Upper lobe of left lung (tissue), 6 donors: ENCODE data around the gene HECTD4. TPM values are rescaled to one million over a fixed set of nuclear protein-coding genes. Genes with fewer than 3 reads are reported as not detected.

ENCODE experiments used
- ATAC-seq, 2 donors: fragments of 200-7000 bp; cut with Tn5 transposase; one replicate each; pipeline ENCODE4 v1.9.1; 2022; ENCODE audit warnings: mild to moderate bottlenecking in 2 of 2, moderate library complexity in 2 of 2; ENCODE audit not compliant: low FRiP score in 2 of 2
- DNase-seq, 2 donors: peaks; one replicate each; pipeline ENCODE4 v3.0.0-alpha.2; 2019 to 2020
- H3K27ac ChIP-seq, 4 donors: fragments of 200-600 bp; sonication (generic); one replicate each; pipeline ENCODE4 v1.5.1; 2016 to 2019
- H3K27me3 ChIP-seq, 4 donors: fragments of 200-600 bp; sonication (generic); one replicate each; pipeline ENCODE4 v1.5.1; 2017 to 2019
- H3K36me3 ChIP-seq, 4 donors: fragments of 200-600 bp; sonication (generic); one replicate each; pipeline ENCODE4 v1.5.1; 2016 to 2019
- H3K4me1 ChIP-seq, 4 donors: fragments of 200-600 bp; sonication (generic); one replicate each; pipeline ENCODE4 v1.5.1; 2018 to 2019
- H3K4me3 ChIP-seq, 4 donors: fragments of 200-600 bp; sonication (generic); one replicate each; pipeline ENCODE4 v1.5.1; 2017 to 2019; ENCODE audit warnings: mild to moderate bottlenecking in 2 of 4, moderate library complexity in 1 of 4
- H3K9me3 ChIP-seq, 4 donors: fragments of 200-600 bp; sonication (generic); one replicate each; pipeline ENCODE4 v1.5.1; 2018 to 2019
- CTCF ChIP-seq, 6 experiments: fragments of 450-650 bp in 4 of 6; fragments of 200-600 bp in 2 of 6; sonication (generic) in 2 of 6; IDR thresholded peaks; one replicate each; pipeline ENCODE4 v1.5.1; 2016 to 2019; ENCODE audit warnings: antibody characterized with exemption in 6 of 6
- EP300 ChIP-seq, 4 donors: sonication (generic); formaldehyde crosslinking; IDR thresholded peaks; one replicate each; pipeline ENCODE4 v1.5.1; 2017; ENCODE audit warnings: antibody characterized with exemption in 4 of 4, control low read depth in 2 of 4
- POLR2A ChIP-seq, 4 donors: fragments of 450-650 bp; IDR thresholded peaks; one replicate each; pipeline ENCODE4 v1.5.1; 2016 to 2017; ENCODE audit warnings: antibody characterized with exemption in 4 of 4, mild to moderate bottlenecking in 2 of 4
- POLR2AphosphoS5 ChIP-seq, 2 donors: sonication (generic); formaldehyde crosslinking; IDR thresholded peaks; one replicate each; pipeline ENCODE4 v1.5.1; 2017; ENCODE audit warnings: antibody characterized with exemption in 2 of 2
- WGBS, 2 donors: methylation state at CpG; one replicate each; pipeline ENCODE4 v1.1.5; 2017 to 2018; 5-methylcytosine and 5-hydroxymethylcytosine counted together
- total RNA-seq, 6 donors: library from RNA; depleted of rRNA in 4 of 6; stranded (reverse); fragments of >200 nt in 4 of 6; gene quantifications; one replicate each; pipeline versions ENCODE4 v1.1.0 to v1.2.1, GENCODE V29; 2016 to 2021
- donor health status: DM: no; HTN: no; CAD: no; lungs with moderate emphysema.
- donor health status: DM: no; HTN: yes; CAD: no; lungs with severe emphysema.

HECTD4 gene
- total RNA-seq, 6 donors from 2014 or later, result 34.1 to 196 (median 50.0) TPM

GRCh38 chr12:112425582-112426382, 43.6 kb upstream of the HECTD4 start:
- Histone ChIP-seq H3K4me1 (peaks cover 10 to 30% (median 14%) of the 10 kb centered on the region in 4 donors), H3K4me3 (no peak overlapping the region), H3K36me3 (peaks cover 0 to 5% (median 0%) of the 10 kb centered on the region in 4 donors), H3K27ac (no peak overlapping the region), H3K27me3 (no peaks in the 10 kb centered on the region), H3K9me3 (no peaks in the 10 kb centered on the region)
- TF ChIP-seq POLR2AphosphoS5 (IDR thresholded peaks at IDR 0.05) (no peak), EP300 (IDR thresholded peaks at IDR 0.05) (no peak), POLR2A (IDR thresholded peaks at IDR 0.05) (no peak), CTCF (IDR thresholded peaks at IDR 0.05) (no peak)
- WGBS, 2 donors, result 92 to 94% methylated on average over 7 of the region's 7 CpGs
- ATAC-seq (no peak), DNase-seq (no peak)

- no peak for DNase-seq
These were observed 41.9 kb upstream of the HECTD4 start for GRCh38 chr12:112424126-112424525.

GRCh38 chr12:112422531-112422930, 40.3 kb upstream of the HECTD4 start:
- 54 to 60% methylated on average over 5 of the region's 5 CpGs for WGBS, 2 donors
- Histone ChIP-seq H3K36me3 (peaks cover 0 to 5% (median 0%) of the 10 kb centered on the region in 4 donors), H3K4me1 (peaks cover 30 to 54% (median 34%) of the 10 kb centered on the region in 4 donors), H3K27me3 (no peaks in the 10 kb centered on the region), H3K27ac (no peak overlapping the region), H3K4me3 (no peak overlapping the region), H3K9me3 (no peaks in the 10 kb centered on the region)
- no peak for ATAC-seq
- TF ChIP-seq CTCF (IDR thresholded peaks at IDR 0.05) (no peak), POLR2AphosphoS5 (IDR thresholded peaks at IDR 0.05) (no peak), POLR2A (IDR thresholded peaks at IDR 0.05) (no peak), EP300 (IDR thresholded peaks at IDR 0.05) (no peak)
- DNase-seq, result no peak

More at GRCh38 chr12:112424126-112424525, 41.9 kb upstream of the HECTD4 start:
- ATAC-seq, result no peak
- H3K27me3 ChIP-seq, result no peaks in the 10 kb centered on the region
- 96 to 97% methylated on average over 3 of the region's 3 CpGs for WGBS, 2 donors
- H3K4me3 ChIP-seq, result no peak overlapping the region
- peaks cover 23 to 46% (median 27%) of the 10 kb centered on the region in 4 donors for H3K4me1 ChIP-seq
- peaks cover 0 to 5% (median 0%) of the 10 kb centered on the region in 4 donors for H3K36me3 ChIP-seq
- no peak for TF ChIP-seq CTCF (IDR thresholded peaks at IDR 0.05)
- no peak for TF ChIP-seq POLR2AphosphoS5 (IDR thresholded peaks at IDR 0.05)
- no peak for TF ChIP-seq EP300 (IDR thresholded peaks at IDR 0.05)
- TF ChIP-seq POLR2A (IDR thresholded peaks at IDR 0.05), result no peak
- H3K27ac ChIP-seq, result no peak overlapping the region
- H3K9me3 ChIP-seq, result no peaks in the 10 kb centered on the region

GRCh38 chr12:112421363-112421762, 39.1 kb upstream of the HECTD4 start:
- 94 to 95% methylated on average over 1 of the region's 1 CpG for WGBS, 2 donors
- no peak for TF ChIP-seq EP300 (IDR thresholded peaks at IDR 0.05)
- no peak for TF ChIP-seq POLR2A (IDR thresholded peaks at IDR 0.05)
- no peak for TF ChIP-seq CTCF (IDR thresholded peaks at IDR 0.05)
- TF ChIP-seq POLR2AphosphoS5 (IDR thresholded peaks at IDR 0.05), result no peak
- ATAC-seq (no peak), DNase-seq (no peak)
- Histone ChIP-seq H3K4me3 (no peak overlapping the region), H3K36me3 (peaks cover 0 to 5% (median 0%) of the 10 kb centered on the region in 4 donors), H3K9me3 (no peaks in the 10 kb centered on the region), H3K27me3 (no peaks in the 10 kb centered on the region), H3K27ac (no peak overlapping the region), H3K4me1 (peaks cover 30 to 54% (median 33%) of the 10 kb centered on the region in 4 donors)
